ENCODE results near the gene PSMC3.
A peak's percentile ranks its signal among the peaks of the same experiment; 100 is the strongest.
"Not testable (repeated sequence)": the region's sequence is repeated elsewhere in the genome, so short reads cannot be mapped to it uniquely, and the experiment has no call there.

PSMC3 gene

GRCh38 chr11:47426062-47426956 is at the start of gene PSMC3:
PSMC3 (minus strand) TSS chr11:47426439; CDS start chr11:47426279, 160 bp downstream.
- peak within 1 kb of the TSS; percentile 100 for H3K4me3 Mint-ChIP-seq
- H3K36me3 Mint-ChIP-seq: peaks cover 13% of the 10 kb centered on the region
- H3K9me3 Mint-ChIP-seq: no peaks in the 10 kb centered on the region
- peak within 1 kb of the TSS; percentile 100 for H3K27ac Mint-ChIP-seq
- peaks cover 30% of the 10 kb centered on the region for H3K4me1 Mint-ChIP-seq
- no peaks in the 10 kb centered on the region for H3K27me3 Mint-ChIP-seq

- Mint-ChIP-seq H3K9me3 (no peaks in the 10 kb centered on the region), H3K27ac (peak overlapping the region; percentile 70), H3K36me3 (peaks cover 15% of the 10 kb centered on the region), H3K27me3 (no peaks in the 10 kb centered on the region), H3K4me1 (peaks cover 10% of the 10 kb centered on the region), H3K4me3 (no peak overlapping the region)
Measured at GRCh38 chr11:47470671-47471070, 44.4 kb upstream of the PSMC3 start.

GRCh38 chr11:47469361-47470179 is 43.3 kb upstream of the PSMC3 start:
- Mint-ChIP-seq H3K4me3 (no peak overlapping the region), H3K27ac (peak overlapping the region; percentile 75), H3K27me3 (no peaks in the 10 kb centered on the region), H3K4me1 (peaks cover 12% of the 10 kb centered on the region), H3K9me3 (no peaks in the 10 kb centered on the region), H3K36me3 (peaks cover 12% of the 10 kb centered on the region)

GRCh38 chr11:47468598-47469214 is 42.5 kb upstream of the PSMC3 start:
- Mint-ChIP-seq H3K4me3 (peak overlapping the region; percentile 26), H3K27ac (peak overlapping the region; percentile 77), H3K27me3 (no peaks in the 10 kb centered on the region), H3K36me3 (peaks cover 7% of the 10 kb centered on the region), H3K4me1 (peaks cover 11% of the 10 kb centered on the region), H3K9me3 (no peaks in the 10 kb centered on the region)

GRCh38 chr11:47467357-47467756 is 41.1 kb upstream of the PSMC3 start:
- H3K9me3 Mint-ChIP-seq: no peaks in the 10 kb centered on the region
- no peak overlapping the region for H3K27ac Mint-ChIP-seq
- H3K27me3 Mint-ChIP-seq: no peaks in the 10 kb centered on the region
- peaks cover 6% of the 10 kb centered on the region for H3K36me3 Mint-ChIP-seq
- H3K4me3 Mint-ChIP-seq: no peak overlapping the region
- H3K4me1 Mint-ChIP-seq: peaks cover 11% of the 10 kb centered on the region

GRCh38 chr11:47466701-47467250 is 40.5 kb upstream of the PSMC3 start:
- no peak overlapping the region for H3K27ac Mint-ChIP-seq
- H3K9me3 Mint-ChIP-seq: no peaks in the 10 kb centered on the region
- H3K36me3 Mint-ChIP-seq: peaks cover 6% of the 10 kb centered on the region
- no peaks in the 10 kb centered on the region for H3K27me3 Mint-ChIP-seq
- H3K4me1 Mint-ChIP-seq: peaks cover 11% of the 10 kb centered on the region
- H3K4me3 Mint-ChIP-seq: no peak overlapping the region

GRCh38 chr11:47466201-47466600 is 40.0 kb upstream of the PSMC3 start:
- Mint-ChIP-seq H3K36me3 (peaks cover 6% of the 10 kb centered on the region), H3K27ac (peak overlapping the region; percentile 14), H3K4me3 (no peak overlapping the region), H3K27me3 (no peaks in the 10 kb centered on the region), H3K9me3 (no peaks in the 10 kb centered on the region), H3K4me1 (peaks cover 11% of the 10 kb centered on the region)

GRCh38 chr11:47464483-47464882 is 38.2 kb upstream of the PSMC3 start:
- H3K27ac Mint-ChIP-seq: no peak overlapping the region
- H3K9me3 Mint-ChIP-seq: no peaks in the 10 kb centered on the region
- peaks cover 12% of the 10 kb centered on the region for H3K4me1 Mint-ChIP-seq
- H3K4me3 Mint-ChIP-seq: no peak overlapping the region
- H3K36me3 Mint-ChIP-seq: peaks cover 6% of the 10 kb centered on the region
- no peaks in the 10 kb centered on the region for H3K27me3 Mint-ChIP-seq

GRCh38 chr11:47461876-47462275 is 35.6 kb upstream of the PSMC3 start:
- Mint-ChIP-seq H3K9me3 (no peaks in the 10 kb centered on the region), H3K4me1 (peaks cover 8% of the 10 kb centered on the region), H3K4me3 (no peak overlapping the region), H3K36me3 (no peaks in the 10 kb centered on the region), H3K27me3 (no peaks in the 10 kb centered on the region), H3K27ac (no peak overlapping the region)

- H3K27me3 Mint-ChIP-seq: no peaks in the 10 kb centered on the region
- H3K27ac Mint-ChIP-seq: peak overlapping the region; percentile 95
- no peak overlapping the region for H3K4me3 Mint-ChIP-seq
- H3K36me3 Mint-ChIP-seq: no peaks in the 10 kb centered on the region
- H3K9me3 Mint-ChIP-seq: no peaks in the 10 kb centered on the region
- peaks cover 8% of the 10 kb centered on the region for H3K4me1 Mint-ChIP-seq
Measured at GRCh38 chr11:47460571-47461235, 34.5 kb upstream of the PSMC3 start.

- H3K4me1 Mint-ChIP-seq, H3K36me3 Mint-ChIP-seq, H3K9me3 Mint-ChIP-seq, H3K4me3 Mint-ChIP-seq, H3K27ac Mint-ChIP-seq, H3K27me3 Mint-ChIP-seq: not testable (repeated sequence)
Measured at GRCh38 chr11:47454258-47454671, 28.0 kb upstream of the PSMC3 start.

GRCh38 chr11:47453365-47453764 is 27.1 kb upstream of the PSMC3 start:
- no peaks in the 10 kb centered on the region for H3K36me3 Mint-ChIP-seq
- no peak overlapping the region for H3K27ac Mint-ChIP-seq
- no peak overlapping the region for H3K4me3 Mint-ChIP-seq
- H3K27me3 Mint-ChIP-seq: no peaks in the 10 kb centered on the region
- peaks cover 4% of the 10 kb centered on the region for H3K4me1 Mint-ChIP-seq
- no peaks in the 10 kb centered on the region for H3K9me3 Mint-ChIP-seq

- Mint-ChIP-seq H3K9me3 (no peaks in the 10 kb centered on the region), H3K27ac (no peak overlapping the region), H3K4me3 (no peak overlapping the region), H3K27me3 (no peaks in the 10 kb centered on the region), H3K4me1 (peaks cover 4% of the 10 kb centered on the region), H3K36me3 (no peaks in the 10 kb centered on the region)
Measured at GRCh38 chr11:47451990-47452389, 25.8 kb upstream of the PSMC3 start.

GRCh38 chr11:47451436-47451835 is 25.2 kb upstream of the PSMC3 start:
- H3K4me1 Mint-ChIP-seq: peaks cover 4% of the 10 kb centered on the region
- no peaks in the 10 kb centered on the region for H3K9me3 Mint-ChIP-seq
- no peaks in the 10 kb centered on the region for H3K27me3 Mint-ChIP-seq
- no peak overlapping the region for H3K4me3 Mint-ChIP-seq
- no peak overlapping the region for H3K27ac Mint-ChIP-seq
- no peaks in the 10 kb centered on the region for H3K36me3 Mint-ChIP-seq

- Mint-ChIP-seq H3K36me3 (no peaks in the 10 kb centered on the region), H3K27ac (no peak overlapping the region), H3K4me3 (no peak overlapping the region), H3K9me3 (no peaks in the 10 kb centered on the region), H3K27me3 (no peaks in the 10 kb centered on the region), H3K4me1 (peaks cover 4% of the 10 kb centered on the region)
Measured at GRCh38 chr11:47449541-47449940, 23.3 kb upstream of the PSMC3 start.

Measured in activated naive CD4-positive, alpha-beta T cell treated with anti-CD3 and anti-CD28 coated beads, Interleukin-2, amount 50 U/mL, for 24 hours (primary cell).